H1 (cell line): Measurements from ENCODE around the gene PHLDA3. TPM values are rescaled to one million over a fixed set of nuclear protein-coding genes. Genes with fewer than 3 reads are reported as not detected.

ENCODE experiments used
- CTCF ChIA-PET: fragments of 300-600 bp; sonication (Branson Sonifier 250); formaldehyde crosslinking; loops from one replicate; lab custom pipeline; 2021; ENCODE audit not compliant: partially characterized antibody; lab: Charles Lee
- POLR2A ChIA-PET: fragments of 300-600 bp; sonication (Branson Sonifier 250); formaldehyde crosslinking; loops from one replicate; lab custom pipeline; 2021; ENCODE audit warnings: inconsistent platforms; ENCODE audit not compliant: partially characterized antibody; lab: Charles Lee
- DNase-seq, 2 experiments: peaks; one replicate each; pipeline versions ENCODE4 v3.0.0 to v3.0.0-alpha.2; 2010 to 2022; ENCODE audit warnings: low spot score in 2 of 2, low read depth in 1 of 2, mixed read lengths in 1 of 2
- FAIRE-seq: peaks from 2 replicates; lab custom pipeline; 2011; peaks lifted over from hg19 to GRCh38; lab: Jason Lieb, UNC
- H2AFZ ChIP-seq: 2 replicates; pipeline ENCODE4 v1.8.1; 2012; ENCODE audit warnings: low read length, inconsistent platforms
- H2AK5ac ChIP-seq: 2 replicates; pipeline ENCODE4 v1.6.1; 2013; ENCODE audit warnings: low read depth, low read length
- H2BK120ac ChIP-seq: replicated peaks from 2 replicates; pipeline ENCODE3; 2013; ENCODE audit warnings: low read depth, low read length, inconsistent platforms
- H2BK12ac ChIP-seq: 2 replicates; pipeline ENCODE4 v1.6.1; 2013; ENCODE audit warnings: low read depth, low read length
- H2BK15ac ChIP-seq: 2 replicates; pipeline ENCODE4 v1.6.1; 2013; ENCODE audit warnings: low read length
- H2BK20ac ChIP-seq: 2 replicates; pipeline ENCODE4 v1.6.1; 2013; ENCODE audit warnings: low read length
- H2BK5ac ChIP-seq: 2 replicates; pipeline ENCODE4 v1.6.1; 2013; ENCODE audit warnings: low read depth, low read length
- H3K14ac ChIP-seq: 2 replicates; pipeline ENCODE4 v1.6.1; 2013; ENCODE audit warnings: inconsistent platforms; ENCODE audit not compliant: insufficient read length
- H3K18ac ChIP-seq: 2 replicates; pipeline ENCODE4 v1.6.1; 2013; ENCODE audit warnings: low read length; ENCODE audit errors: extremely low read depth
- H3K23ac ChIP-seq: 2 replicates; pipeline ENCODE4 v1.6.1; 2013; ENCODE audit warnings: inconsistent platforms; ENCODE audit not compliant: insufficient read length
- H3K23me2 ChIP-seq: 2 replicates; pipeline ENCODE4 v1.6.1; 2013; ENCODE audit warnings: low read depth, low read length
- H3K27ac ChIP-seq: 2 replicates; pipeline ENCODE4 v1.6.1; 2011; ENCODE audit warnings: low read depth, low read length, inconsistent platforms
- H3K27me3 ChIP-seq, 4 experiments: replicated peaks in 1 of 4; 1 replicate in 1 of 4; 2 replicates in 3 of 4; pipeline versions ENCODE4 v1.6.1 to v1.8.1; 2011 to 2013; ENCODE audit warnings: low read length in 3 of 4, mild to moderate bottlenecking in 3 of 4, inconsistent platforms in 2 of 4, mixed read lengths in 2 of 4, moderate library complexity in 1 of 4; ENCODE audit not compliant: control insufficient read depth in 3 of 4, insufficient read depth in 3 of 4; ENCODE audit errors: extremely low read depth in 1 of 4
- H3K36me3 ChIP-seq, 4 experiments: 2 replicates each; pipeline versions ENCODE4 v1.6.1 to v1.8.1; 2011 to 2013; ENCODE audit warnings: mild to moderate bottlenecking in 4 of 4, low read length in 3 of 4, moderate library complexity in 2 of 4, control low read depth in 1 of 4, inconsistent platforms in 1 of 4; ENCODE audit not compliant: insufficient read depth in 4 of 4, control insufficient read depth in 2 of 4
- H3K4ac ChIP-seq: replicated peaks from 2 replicates; pipeline ENCODE3; 2013; ENCODE audit warnings: low read length, low read depth, mixed read lengths, inconsistent platforms; ENCODE audit not compliant: insufficient read length
- H3K4me1 ChIP-seq, 4 experiments: replicated peaks in 1 of 4; 1 replicate in 1 of 4; 2 replicates in 3 of 4; pipeline versions ENCODE4 v1.6.1 to v1.8.1; 2011 to 2013; ENCODE audit warnings: low read length in 3 of 4, inconsistent platforms in 2 of 4, mixed read lengths in 1 of 4; ENCODE audit not compliant: insufficient read depth in 4 of 4, control insufficient read depth in 3 of 4
- H3K4me2 ChIP-seq, 2 experiments: 2 replicates each; pipeline versions ENCODE4 v1.6.1 to v1.8.1; 2011 to 2013; ENCODE audit warnings: low read depth in 2 of 2, low read length in 2 of 2, control low read depth in 1 of 2, inconsistent platforms in 1 of 2, mild to moderate bottlenecking in 1 of 2; ENCODE audit not compliant: insufficient read depth in 1 of 2
- H3K4me3 ChIP-seq, 4 experiments: fragments of 200-600, 300-600 bp in 1 of 4; sonication (generic), shearing (Covaris generic), sonication (Bioruptor Twin) in 1 of 4; 2 replicates each; pipeline versions ENCODE4 v1.5.1 to v1.8.1; 2011 to 2016; ENCODE audit warnings: low read length in 4 of 4, low read depth in 3 of 4, control low read depth in 2 of 4, inconsistent platforms in 2 of 4, mild to moderate bottlenecking in 2 of 4, mixed read lengths in 1 of 4, moderate library complexity in 1 of 4; ENCODE audit not compliant: insufficient read depth in 2 of 4; ENCODE audit errors: extremely low read depth in 1 of 4
- H3K56ac ChIP-seq: replicated peaks from 2 replicates; pipeline ENCODE3; 2013; ENCODE audit warnings: low read depth, mild to moderate bottlenecking, mixed read lengths, low read length, inconsistent platforms; ENCODE audit not compliant: insufficient read length
- H3K79me1 ChIP-seq: 2 replicates; pipeline ENCODE4 v1.6.1; 2013; ENCODE audit warnings: low read depth, low read length, control low read depth
- H3K79me2 ChIP-seq, 2 experiments: 2 replicates each; pipeline versions ENCODE4 v1.6.1 to v1.8.1; 2012 to 2013; ENCODE audit warnings: low read length in 2 of 2, mild to moderate bottlenecking in 2 of 2, inconsistent platforms in 1 of 2; ENCODE audit not compliant: insufficient read depth in 2 of 2, control insufficient read depth in 1 of 2
- H3K9ac ChIP-seq, 4 experiments: replicated peaks in 1 of 4; 1 replicate in 1 of 4; 2 replicates in 3 of 4; pipeline versions ENCODE4 v1.6.1 to v1.8.1; 2011 to 2013; ENCODE audit warnings: low read depth in 3 of 4, low read length in 3 of 4, control low read depth in 2 of 4, mild to moderate bottlenecking in 2 of 4, moderate library complexity in 2 of 4, inconsistent platforms in 1 of 4; ENCODE audit errors: extremely low read depth in 1 of 4
- H3K9me3 ChIP-seq, 2 experiments: 2 replicates each; pipeline versions ENCODE4 v1.6.1 to v1.8.1; 2012 to 2013; ENCODE audit warnings: mild to moderate bottlenecking in 2 of 2, moderate library complexity in 2 of 2, control low read depth in 1 of 2, inconsistent platforms in 1 of 2, low read depth in 1 of 2, low read length in 1 of 2, mixed read lengths in 1 of 2; ENCODE audit not compliant: insufficient read depth in 2 of 2
- H4K20me1 ChIP-seq, 2 experiments: replicated peaks in 1 of 2; 2 replicates each; pipeline versions ENCODE3 to v1.8.1; 2011 to 2013; ENCODE audit warnings: inconsistent platforms in 2 of 2, low read length in 2 of 2, mild to moderate bottlenecking in 1 of 2; ENCODE audit not compliant: insufficient read depth in 2 of 2, control insufficient read depth in 1 of 2
- H4K5ac ChIP-seq: 2 replicates; pipeline ENCODE4 v1.6.1; 2013; ENCODE audit warnings: low read length, low read depth, mixed read lengths, inconsistent platforms; ENCODE audit not compliant: insufficient read length
- H4K8ac ChIP-seq: 2 replicates; pipeline ENCODE4 v1.8.0; 2013; ENCODE audit warnings: mild to moderate bottlenecking, moderate library complexity, low read length, inconsistent platforms; ENCODE audit not compliant: insufficient read depth; ENCODE audit errors: extremely low read depth
- H4K91ac ChIP-seq: replicated peaks from 2 replicates; pipeline ENCODE3; 2013; ENCODE audit warnings: low read length, mixed read lengths, inconsistent platforms; ENCODE audit not compliant: insufficient read length
- ATF3 ChIP-seq: IDR thresholded peaks from 2 replicates; pipeline ENCODE4 v1.6.1; 2011; ENCODE audit warnings: low read depth, mild to moderate bottlenecking, low read length; ENCODE audit not compliant: insufficient read depth
- CHD2 ChIP-seq: IDR thresholded peaks from 2 replicates; pipeline ENCODE4 v1.6.1; 2012; ENCODE audit warnings: low read length, improper control_type of control experiment
- E2F6 ChIP-seq: IDR thresholded peaks from 2 replicates; pipeline ENCODE4 v1.6.1; 2012; ENCODE audit warnings: inconsistent platforms
- TCF12 ChIP-seq: IDR thresholded peaks from 2 replicates; pipeline ENCODE4 v1.6.1; 2011; ENCODE audit warnings: low read depth, mild to moderate bottlenecking, low read length
- YY1 ChIP-seq: IDR thresholded peaks from 2 replicates; pipeline ENCODE4 v1.6.1; 2011; ENCODE audit warnings: low read depth, mild to moderate bottlenecking, low read length
- WGBS, 2 experiments: shearing (Covaris generic) in 1 of 2; methylation state at CpG; one replicate each; pipeline versions ENCODE4 v1.1.6 to v1.1.7; 2013 to 2015; ENCODE audit warnings: low lambda C conversion rate in 2 of 2, mixed read lengths in 2 of 2, inconsistent platforms in 1 of 2, low coverage in 1 of 2, missing lambda C conversion rate in 1 of 2; ENCODE audit not compliant: insufficient replicate concordance in 2 of 2, insufficient coverage in 1 of 2, insufficient read length in 1 of 2; ENCODE audit errors: extremely low coverage in 1 of 2, missing lambda C conversion rate in 1 of 2; 5-methylcytosine and 5-hydroxymethylcytosine counted together
- polyA plus RNA-seq, 7 experiments: library from polyadenylated mRNA; depleted of rRNA in 3 of 7; stranded (reverse) in 5 of 7; unstranded in 2 of 7; fragments of >200 nt in 5 of 7; fragments of 200-250 nt in 2 of 7; gene quantifications; 1 replicate in 5 of 7; 2 replicates in 1 of 7; 4 replicates in 1 of 7; pipeline versions ENCODE4 v1.2.1 to v1.2.3, GENCODE V29; 2011 to 2013; ENCODE audit warnings: missing spikeins in 2 of 7, mixed read lengths in 2 of 7
- total RNA-seq: library from RNA; stranded (reverse); fragmentation: NEBNext Ultra II Directional; extraction: Animal tissue kit (Norgen Biotek cat#: 25700); gene quantifications from 2 replicates; pipeline ENCODE4 v1.2.1, GENCODE V29; 2021

PHLDA3 gene
- total and polyA plus RNA-seq, 2 of the 8 experiments (the other 6 are each of a cell fraction or from before 2014, with no cell fraction given), result 25.5 to 27.5 TPM

GRCh38 chr1:201490708-201491131 lies 21.7 kb upstream of the PHLDA3 start:
- Histone ChIP-seq H4K20me1 (no peaks in the 10 kb centered on the region), H2AFZ (no peak overlapping the region), H3K18ac (no peak overlapping the region), H3K4ac (no peak overlapping the region), H3K9me3 (no peaks in the 10 kb centered on the region), H2BK15ac (no peak overlapping the region), H4K91ac (no peak overlapping the region), H3K27me3 (no peaks in the 10 kb centered on the region), H3K4me1 (peaks cover 0 to 3% (median 0%) of the 10 kb centered on the region in 4 experiments; a peak in 2 of 7 replicates), H3K79me2 (no peaks in the 10 kb centered on the region), H4K8ac (no peak overlapping the region), H3K9ac (no peak overlapping the region), H2BK20ac (no peak overlapping the region), H3K36me3 (no peaks in the 10 kb centered on the region; a peak in 1 of 8 replicates), H3K4me3 (no peak overlapping the region), H3K23ac (no peak overlapping the region), H2BK12ac (no peak overlapping the region), H3K27ac (no peak overlapping the region), H2BK120ac (no peak overlapping the region), H3K23me2 (no peaks in the 10 kb centered on the region), H3K14ac (no peak overlapping the region), H3K56ac (no peak overlapping the region), H3K79me1 (no peaks in the 10 kb centered on the region), H4K5ac (no peak overlapping the region), H3K4me2 (no peak overlapping the region), H2BK5ac (no peak overlapping the region), H2AK5ac (no peak overlapping the region)
- DNase-seq (no peak), FAIRE-seq (no peak)
- ChIA-PET CTCF (interaction anchor here (0.6 to 19.2 kb wide), 10 partner anchors 6 to 218 kb away, joined by 3 to 445 read pairs (median 4); partner anchors contain the start of gene CSRP1), POLR2A (no interaction called here)
- WGBS, 2 experiments, result 56% methylated on average over 3 of the region's 3 CpGs; no CpG with 5 or more reads in 1 of the 2 experiments
- TF ChIP-seq ATF3 (no peak), TCF12 (no peak), E2F6 (no peak), CHD2 (no peak), YY1 (no peak)
